Ascending aorta (tissue), 2 donors: ENCODE measurements around the gene DENND1B. TPM values are rescaled to one million over a fixed set of nuclear protein-coding genes. Genes with fewer than 3 reads are reported as not detected.

Source experiments
- DNase-seq, 2 donors: peaks; one replicate each; pipeline ENCODE4 v3.0.0-alpha.2; 2019; ENCODE audit warnings: low spot score in 2 of 2
- H3K27ac ChIP-seq, 2 donors: fragments of 200-600 bp; sonication (generic); one replicate each; pipeline ENCODE4 v1.5.1; 2016 to 2017; ENCODE audit warnings: mild to moderate bottlenecking in 1 of 2
- H3K27me3 ChIP-seq: fragments of 200-600 bp; sonication (generic); one replicate; pipeline ENCODE4 v1.5.1; 2017
- H3K36me3 ChIP-seq, 2 donors: fragments of 200-600 bp; sonication (generic); one replicate each; pipeline ENCODE4 v1.5.1; 2016
- H3K4me1 ChIP-seq, 2 donors: fragments of 200-600 bp; sonication (generic); one replicate each; pipeline ENCODE4 v1.5.1; 2016 to 2017; ENCODE audit warnings: mild to moderate bottlenecking in 1 of 2
- H3K4me3 ChIP-seq, 2 donors: fragments of 200-600 bp; sonication (generic); one replicate each; pipeline ENCODE4 v1.5.1; 2016 to 2017; ENCODE audit warnings: mild to moderate bottlenecking in 1 of 2
- H3K9me3 ChIP-seq, 2 donors: fragments of 200-600 bp; sonication (generic); one replicate each; pipeline ENCODE4 v1.5.1; 2016
- CTCF ChIP-seq, 3 experiments: fragments of 200-600 bp in 2 of 3; fragments of 450-650 bp in 1 of 3; sonication (generic) in 2 of 3; IDR thresholded peaks; one replicate each; pipeline ENCODE4 v1.5.1; 2016 to 2019; ENCODE audit warnings: antibody characterized with exemption in 3 of 3, mild to moderate bottlenecking in 1 of 3, moderate library complexity in 1 of 3
- intact Hi-C: fragments of 100-400 bp; cut with DNase I; formaldehyde crosslinking; loops from one replicate; pipeline ENCODE4 v1.15.1; 2023
- total RNA-seq: library from RNA; depleted of rRNA; stranded (reverse); fragments of >200 nt; gene quantifications from one replicate; pipeline ENCODE4 v1.1.0, GENCODE V29; 2016

DENND1B gene
- total RNA-seq, 1 donor from 2014 or later, result 12.2 TPM

DNA sequence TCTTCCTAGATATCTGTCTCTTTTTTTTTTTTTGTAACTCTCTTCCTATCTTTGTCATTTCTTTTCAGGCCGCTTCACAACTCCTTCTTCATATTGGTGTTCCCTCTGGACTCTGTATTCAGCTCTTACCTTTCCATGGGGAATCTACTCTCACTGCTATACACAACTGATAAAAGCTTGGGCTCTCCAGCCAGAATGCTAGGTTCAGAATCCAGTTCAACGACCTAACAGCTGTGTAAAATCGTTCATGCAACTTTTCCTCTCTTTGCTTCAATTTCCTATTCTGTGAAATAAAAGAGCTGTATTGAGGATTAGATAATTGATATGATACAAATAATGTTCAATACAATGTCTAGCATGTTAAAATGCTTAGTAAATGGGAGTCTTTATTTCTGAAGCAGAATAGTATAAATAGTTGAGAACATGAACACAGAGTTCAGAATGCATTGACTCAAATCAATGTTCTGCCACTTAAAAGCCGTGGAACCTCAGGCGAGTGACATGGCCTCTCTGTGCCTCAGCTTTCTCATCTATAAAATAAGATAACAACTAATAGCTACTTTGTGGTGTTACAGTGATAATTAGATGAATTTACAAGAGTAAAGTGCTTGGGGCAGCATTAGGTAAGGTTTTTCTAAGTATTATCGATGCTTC, 88.5 kb downstream of the DENND1B start:
- Histone ChIP-seq H3K36me3 (no peaks in the 10 kb centered on the region), H3K27ac (no peak overlapping the region), H3K27me3 (no peaks in the 10 kb centered on the region), H3K9me3 (peaks cover 0 to 7% of the 10 kb centered on the region in 2 donors), H3K4me1 (no peaks in the 10 kb centered on the region), H3K4me3 (no peak overlapping the region)
- DNase-seq, result no peak
- intact Hi-C loops, result no loop called here
- no peak for TF ChIP-seq CTCF (IDR thresholded peaks at IDR 0.05)

DNA sequence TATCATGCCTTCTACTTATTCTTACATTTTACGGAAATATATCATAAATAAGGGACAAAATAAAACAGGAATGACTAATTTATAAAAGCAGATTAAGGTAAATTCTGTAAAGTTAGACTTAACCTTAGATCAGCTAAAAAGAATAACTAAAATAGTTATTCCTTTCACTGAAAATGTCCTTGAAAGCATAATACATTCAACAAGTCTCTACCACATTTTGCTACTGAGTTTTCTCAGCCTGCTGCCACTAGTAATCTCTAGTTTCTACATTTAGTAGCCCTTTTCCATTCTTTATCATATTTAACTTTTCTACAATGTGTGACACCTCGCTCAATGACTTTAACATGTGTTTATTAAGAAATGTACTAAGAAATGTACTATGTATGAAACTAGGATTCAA, 89.0 kb downstream of the DENND1B start:
- Histone ChIP-seq H3K27me3 (no peaks in the 10 kb centered on the region), H3K36me3 (no peaks in the 10 kb centered on the region), H3K27ac (no peak overlapping the region), H3K4me3 (no peak overlapping the region), H3K4me1 (no peaks in the 10 kb centered on the region), H3K9me3 (peaks cover 0 to 7% of the 10 kb centered on the region in 2 donors)
- TF ChIP-seq CTCF (IDR thresholded peaks at IDR 0.05), result no peak
- no peak for DNase-seq
- intact Hi-C loops, result no loop called here

DNA sequence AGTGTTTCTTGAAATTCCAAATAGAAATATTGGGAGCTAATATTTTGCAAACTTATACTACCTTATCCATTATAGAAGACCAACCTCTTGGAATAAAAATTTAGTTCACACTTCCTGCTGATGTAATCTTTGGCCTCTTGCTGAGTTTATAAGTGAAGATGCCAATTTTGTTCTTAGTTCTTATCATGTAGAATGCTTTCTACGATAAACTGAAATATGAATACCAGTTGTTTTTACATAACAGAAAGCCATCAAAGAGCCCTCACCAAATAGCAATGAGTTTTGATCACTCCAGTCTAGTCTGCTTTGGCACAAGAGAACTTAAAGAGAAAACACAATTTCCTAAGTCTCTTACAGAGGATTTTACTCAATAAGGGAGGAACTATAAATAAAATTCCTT, 89.5 kb downstream of the DENND1B start:
- no peak for DNase-seq
- Histone ChIP-seq H3K36me3 (no peaks in the 10 kb centered on the region), H3K4me1 (no peaks in the 10 kb centered on the region), H3K4me3 (no peak overlapping the region), H3K27ac (no peak overlapping the region), H3K9me3 (peaks cover 0 to 7% of the 10 kb centered on the region in 2 donors), H3K27me3 (no peaks in the 10 kb centered on the region)
- intact Hi-C loops, result no loop called here
- TF ChIP-seq CTCF (IDR thresholded peaks at IDR 0.05), result no peak

GRCh38 chr1:197683895-197684553, 91.3 kb downstream of the DENND1B start:
- no peak overlapping the region for H3K27ac ChIP-seq
- intact Hi-C loops, result no loop called here
- TF ChIP-seq CTCF (IDR thresholded peaks at IDR 0.05), result no peak
- H3K27me3 ChIP-seq, result no peaks in the 10 kb centered on the region
- H3K4me3 ChIP-seq, result no peak overlapping the region
- DNase-seq, result no peak
- no peaks in the 10 kb centered on the region for H3K4me1 ChIP-seq
- peaks cover 0 to 7% of the 10 kb centered on the region in 2 donors for H3K9me3 ChIP-seq
- H3K36me3 ChIP-seq, result no peaks in the 10 kb centered on the region

GRCh38 chr1:197683280-197683679, 92.0 kb downstream of the DENND1B start:
- no peak for TF ChIP-seq CTCF (IDR thresholded peaks at IDR 0.05)
- Histone ChIP-seq H3K9me3 (peaks cover 0 to 3% of the 10 kb centered on the region in 2 donors), H3K27ac (no peak overlapping the region), H3K27me3 (no peaks in the 10 kb centered on the region), H3K4me3 (no peak overlapping the region), H3K4me1 (no peaks in the 10 kb centered on the region), H3K36me3 (no peaks in the 10 kb centered on the region)
- intact Hi-C loops, result no loop called here
- DNase-seq, result no peak
